Activated B cell treated with CpG ODN at 0.5 μM for 24 hours (primary cell): ENCODE data around the gene TMEM269. TPM values are rescaled to one million over a fixed set of nuclear protein-coding genes. Genes with fewer than 3 reads are reported as not detected.
"Not testable (repeated sequence)": the region's sequence is repeated elsewhere in the genome, so short reads cannot be mapped to it uniquely, and the experiment has no call there.

ENCODE experiments used
- ATAC-seq: fragments of 200-7000 bp; cut with Tn5 transposase; one replicate; pipeline ENCODE4 v1.10.0; 2021; ENCODE audit warnings: low read depth, mild to moderate bottlenecking, moderate library complexity
- CTCF ChIA-PET: fragments of 350-600 bp; sonication (Branson Sonifier 250); formaldehyde crosslinking; loops from one replicate; lab custom pipeline; 2021; ENCODE audit warnings: antibody characterized with exemption; lab: Charles Lee
- POLR2A ChIA-PET: fragments of 350-600 bp; sonication (Branson Sonifier 250); formaldehyde crosslinking; loops from one replicate; lab custom pipeline; 2021; ENCODE audit warnings: antibody characterized with exemption; lab: Charles Lee
- DNase-seq: peaks from one replicate; pipeline ENCODE4 v3.0.0; 2022
- H3K27ac Mint-ChIP-seq: one replicate; pipeline ENCODE4 v1.8.0; 2020; ENCODE audit warnings: mixed read lengths
- H3K27me3 Mint-ChIP-seq: one replicate; pipeline ENCODE4 v1.8.0; 2021; ENCODE audit warnings: mixed read lengths
- H3K36me3 Mint-ChIP-seq: one replicate; pipeline ENCODE4 v1.8.0; 2021; ENCODE audit warnings: low read depth, mixed read lengths
- H3K4me1 Mint-ChIP-seq: one replicate; pipeline ENCODE4 v1.8.0; 2021; ENCODE audit warnings: mixed read lengths
- H3K4me3 Mint-ChIP-seq: one replicate; pipeline ENCODE4 v1.8.0; 2020; ENCODE audit warnings: mild to moderate bottlenecking, mixed read lengths
- H3K9me3 Mint-ChIP-seq: one replicate; pipeline ENCODE4 v1.8.0; 2020; ENCODE audit warnings: mixed read lengths
- CTCF ChIP-seq: fragments of 200-600 bp; IDR thresholded peaks from one replicate; pipeline ENCODE4 v1.8.0; 2022; ENCODE audit warnings: antibody characterized with exemption, mild to moderate bottlenecking
- intact Hi-C: fragments of 100-400 bp; cut with micrococcal nuclease; formaldehyde crosslinking; loops from one replicate; pipeline ENCODE4 v1.15.1; 2024
- total RNA-seq: library from RNA; stranded (reverse); gene quantifications from 2 replicates; pipeline ENCODE4 v1.2.3, GENCODE V29; 2022

Gene TMEM269
- total RNA-seq, 1 donor from 2014 or later: 0.31 TPM

- DNase-seq (peak; percentile 45), ATAC-seq (peak; percentile 47)
- Mint-ChIP-seq H3K27me3 (no peaks in the 10 kb centered on the region), H3K36me3 (peaks cover 52% of the 10 kb centered on the region), H3K4me1 (no peaks in the 10 kb centered on the region), H3K27ac (no peak overlapping the region), H3K4me3 (no peak overlapping the region), H3K9me3 (peaks cover 4% of the 10 kb centered on the region)
- CTCF ChIA-PET: interaction anchor here (0.7 to 2.7 kb wide), 5 partner anchors 12 to 403 kb away, joined by 3 to 9 read pairs (median 3); no protein-coding TSS in a partner anchor
- intact Hi-C loops: loop anchor here (1.0 kb wide), 1 partner anchor 169 kb away; no protein-coding TSS in a partner anchor
- POLR2A ChIA-PET: no interaction called here
- peak; percentile 18 for TF ChIP-seq CTCF
These were observed 37.7 kb upstream of the TMEM269 start for GRCh38 chr1:42747125-42747524.

GRCh38 chr1:42748021-42748420, 36.8 kb upstream of the TMEM269 start:
- POLR2A ChIA-PET: no interaction called here
- Mint-ChIP-seq H3K4me1 (no peaks in the 10 kb centered on the region), H3K27me3 (no peaks in the 10 kb centered on the region), H3K36me3 (peaks cover 61% of the 10 kb centered on the region), H3K27ac (no peak overlapping the region), H3K4me3 (no peak overlapping the region), H3K9me3 (peaks cover 4% of the 10 kb centered on the region)
- CTCF ChIA-PET: interaction anchor here (1.1 to 2.7 kb wide), 3 partner anchors 11 to 173 kb away, joined by 3 to 9 read pairs (median 3); no protein-coding TSS in a partner anchor
- DNase-seq (no peak), ATAC-seq (no peak)
- intact Hi-C loops: no loop called here
- TF ChIP-seq CTCF: no peak

- ChIA-PET CTCF (interaction anchor here (0.7 to 1.2 kb wide), 2 partner anchors 170 to 433 kb away, joined by 3 read pairs; no protein-coding TSS in a partner anchor), POLR2A (no interaction called here)
- DNase-seq (no peak), ATAC-seq (no peak)
- peaks cover 4% of the 10 kb centered on the region for H3K9me3 Mint-ChIP-seq
- no peak overlapping the region for H3K27ac Mint-ChIP-seq
- H3K27me3 Mint-ChIP-seq: no peaks in the 10 kb centered on the region
- no peak overlapping the region for H3K4me3 Mint-ChIP-seq
- TF ChIP-seq CTCF: no peak
- H3K4me1 Mint-ChIP-seq: no peaks in the 10 kb centered on the region
- intact Hi-C loops: no loop called here
- peaks cover 67% of the 10 kb centered on the region for H3K36me3 Mint-ChIP-seq
These were observed 36.1 kb upstream of the TMEM269 start for GRCh38 chr1:42748461-42749410.

GRCh38 chr1:42750041-42750440, 34.8 kb upstream of the TMEM269 start:
- no peak overlapping the region for H3K4me3 Mint-ChIP-seq
- no peaks in the 10 kb centered on the region for H3K27me3 Mint-ChIP-seq
- peaks cover 79% of the 10 kb centered on the region for H3K36me3 Mint-ChIP-seq
- H3K9me3 Mint-ChIP-seq: peaks cover 4% of the 10 kb centered on the region
- ChIA-PET POLR2A (no interaction called here), CTCF (interaction anchor here (0.7 kb wide), 1 partner anchor 434 kb away, joined by 3 read pairs; no protein-coding TSS in a partner anchor)
- DNase-seq: no peak
- no peak overlapping the region for H3K27ac Mint-ChIP-seq
- ATAC-seq: no peak
- intact Hi-C loops: no loop called here
- H3K4me1 Mint-ChIP-seq: no peaks in the 10 kb centered on the region
- no peak for TF ChIP-seq CTCF

- H3K4me1 Mint-ChIP-seq, H3K9me3 Mint-ChIP-seq, H3K27ac Mint-ChIP-seq, H3K4me3 Mint-ChIP-seq, POLR2A ChIA-PET, H3K27me3 Mint-ChIP-seq, intact Hi-C loops, DNase-seq, ATAC-seq: not testable (repeated sequence)
- CTCF ChIA-PET: interaction anchor here (1.1 to 1.4 kb wide), 2 partner anchors 15 to 175 kb away, joined by 3 to 4 read pairs; partner anchors contain the start of genes C1orf50 and P3H1
- H3K36me3 Mint-ChIP-seq: peaks cover 82% of the 10 kb centered on the region
These were observed 33.2 kb upstream of the TMEM269 start for GRCh38 chr1:42751511-42752070.
